ENCODE results near the gene EXT2.

EXT2 gene

GRCh38 chr11:44205836-44206235 is 110.4 kb downstream of the EXT2 start:
- peak overlapping the region in 1 of 3 experiments; percentile 11 for H3K27ac Mint-ChIP-seq
- TF ChIP-seq, protein P1, sequence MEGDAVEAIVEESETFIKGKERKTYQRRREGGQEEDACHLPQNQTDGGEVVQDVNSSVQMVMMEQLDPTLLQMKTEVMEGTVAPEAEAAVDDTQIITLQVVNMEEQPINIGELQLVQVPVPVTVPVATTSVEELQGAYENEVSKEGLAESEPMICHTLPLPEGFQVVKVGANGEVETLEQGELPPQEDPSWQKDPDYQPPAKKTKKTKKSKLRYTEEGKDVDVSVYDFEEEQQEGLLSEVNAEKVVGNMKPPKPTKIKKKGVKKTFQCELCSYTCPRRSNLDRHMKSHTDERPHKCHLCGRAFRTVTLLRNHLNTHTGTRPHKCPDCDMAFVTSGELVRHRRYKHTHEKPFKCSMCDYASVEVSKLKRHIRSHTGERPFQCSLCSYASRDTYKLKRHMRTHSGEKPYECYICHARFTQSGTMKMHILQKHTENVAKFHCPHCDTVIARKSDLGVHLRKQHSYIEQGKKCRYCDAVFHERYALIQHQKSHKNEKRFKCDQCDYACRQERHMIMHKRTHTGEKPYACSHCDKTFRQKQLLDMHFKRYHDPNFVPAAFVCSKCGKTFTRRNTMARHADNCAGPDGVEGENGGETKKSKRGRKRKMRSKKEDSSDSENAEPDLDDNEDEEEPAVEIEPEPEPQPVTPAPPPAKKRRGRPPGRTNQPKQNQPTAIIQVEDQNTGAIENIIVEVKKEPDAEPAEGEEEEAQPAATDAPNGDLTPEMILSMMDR (IDR thresholded peaks at IDR 0.05; ENCODE audit: unreplicated experiment in 3 of 3) = no peak
- peaks cover 3% of the 10 kb centered on the region for H3K9me3 Mint-ChIP-seq
- H3K4me3 Mint-ChIP-seq = no peak overlapping the region
- peaks cover 16% of the 10 kb centered on the region for H3K4me1 Mint-ChIP-seq
- H3K36me3 Mint-ChIP-seq (ENCODE audit: low read depth) = peaks cover 64% of the 10 kb centered on the region
- no peaks in the 10 kb centered on the region for H3K27me3 Mint-ChIP-seq (ENCODE audit: low read depth)

DNA sequence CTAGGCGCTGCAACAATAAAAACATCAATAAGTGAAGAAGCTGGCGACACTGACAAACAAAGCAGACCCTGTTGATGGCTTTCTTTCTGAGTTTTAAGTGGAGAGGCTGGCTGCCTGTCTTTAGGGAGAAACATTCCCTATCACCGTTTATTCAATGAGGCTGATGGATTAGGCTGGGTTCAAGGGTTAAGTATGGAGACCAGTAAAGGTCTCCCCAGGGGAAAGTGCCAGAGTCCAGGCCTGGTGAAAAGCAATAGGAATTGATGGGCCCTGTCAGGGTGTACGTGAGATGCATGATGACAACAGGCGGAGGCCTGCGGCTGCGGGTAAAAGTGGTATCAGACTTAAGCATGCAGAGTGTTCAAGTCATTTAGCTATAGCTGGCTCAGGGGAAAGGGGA is 111.8 kb downstream of the EXT2 start:
- Mint-ChIP-seq H3K4me1 (peaks cover 12% of the 10 kb centered on the region), H3K27ac (no peak overlapping the region), H3K36me3 (ENCODE audit: low read depth) (peaks cover 68% of the 10 kb centered on the region), H3K9me3 (peaks cover 12% of the 10 kb centered on the region), H3K4me3 (no peak overlapping the region), H3K27me3 (ENCODE audit: low read depth) (no peaks in the 10 kb centered on the region)
- TF ChIP-seq, protein P1 (IDR thresholded peaks at IDR 0.05; ENCODE audit: unreplicated experiment in 3 of 3) = no peak

- H3K4me1 Mint-ChIP-seq = peaks cover 12% of the 10 kb centered on the region
- no peak overlapping the region for H3K4me3 Mint-ChIP-seq
- H3K27ac Mint-ChIP-seq = no peak overlapping the region
- peaks cover 79% of the 10 kb centered on the region for H3K36me3 Mint-ChIP-seq (ENCODE audit: low read depth)
- no peaks in the 10 kb centered on the region for H3K27me3 Mint-ChIP-seq (ENCODE audit: low read depth)
- peaks cover 25% of the 10 kb centered on the region for H3K9me3 Mint-ChIP-seq
- TF ChIP-seq, protein P1 (IDR thresholded peaks at IDR 0.05; ENCODE audit: unreplicated experiment in 3 of 3) = no peak
Measured at GRCh38 chr11:44208976-44209603, 113.6 kb downstream of the EXT2 start.

DNA sequence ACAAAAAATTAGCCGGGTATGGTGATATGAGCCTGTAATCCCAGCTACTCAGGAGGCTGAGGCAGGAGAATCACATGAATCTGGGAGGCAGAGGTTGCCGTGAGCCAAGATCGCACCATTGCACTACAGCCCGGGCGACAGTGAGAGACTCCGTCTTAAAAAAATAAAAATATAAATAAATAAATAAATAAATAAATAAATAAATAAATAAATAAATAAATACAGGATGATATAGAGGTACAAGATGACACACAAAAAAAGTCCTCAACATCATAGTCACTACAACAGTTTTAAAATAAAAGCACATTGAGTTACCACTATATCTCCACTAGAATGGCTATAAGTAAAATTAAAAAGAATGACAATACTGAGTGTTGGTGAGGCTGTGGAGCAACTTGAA is 116.7 kb downstream of the EXT2 start:
- TF ChIP-seq, protein P1 (IDR thresholded peaks at IDR 0.05; ENCODE audit: unreplicated experiment in 3 of 3) = no peak
- Mint-ChIP-seq H3K36me3 (ENCODE audit: low read depth) (peaks cover 62% of the 10 kb centered on the region), H3K4me3 (no peak overlapping the region)

GRCh38 chr11:44213148-44213547 is 117.7 kb downstream of the EXT2 start:
- Mint-ChIP-seq H3K9me3 (peaks cover 30% of the 10 kb centered on the region), H3K27me3 (ENCODE audit: low read depth) (no peaks in the 10 kb centered on the region), H3K27ac (no peak overlapping the region), H3K36me3 (ENCODE audit: low read depth) (peaks cover 57% of the 10 kb centered on the region), H3K4me1 (peaks cover 19% of the 10 kb centered on the region), H3K4me3 (no peak overlapping the region)
- TF ChIP-seq, protein P1 (IDR thresholded peaks at IDR 0.05; ENCODE audit: unreplicated experiment in 3 of 3) = no peak

More for the DNA sequence above, 116.7 kb downstream of the EXT2 start:
- H3K27ac Mint-ChIP-seq = no peak overlapping the region
- peaks cover 9% of the 10 kb centered on the region for H3K4me1 Mint-ChIP-seq
- peaks cover 30% of the 10 kb centered on the region for H3K9me3 Mint-ChIP-seq
- H3K27me3 Mint-ChIP-seq (ENCODE audit: low read depth) = no peaks in the 10 kb centered on the region

DNA sequence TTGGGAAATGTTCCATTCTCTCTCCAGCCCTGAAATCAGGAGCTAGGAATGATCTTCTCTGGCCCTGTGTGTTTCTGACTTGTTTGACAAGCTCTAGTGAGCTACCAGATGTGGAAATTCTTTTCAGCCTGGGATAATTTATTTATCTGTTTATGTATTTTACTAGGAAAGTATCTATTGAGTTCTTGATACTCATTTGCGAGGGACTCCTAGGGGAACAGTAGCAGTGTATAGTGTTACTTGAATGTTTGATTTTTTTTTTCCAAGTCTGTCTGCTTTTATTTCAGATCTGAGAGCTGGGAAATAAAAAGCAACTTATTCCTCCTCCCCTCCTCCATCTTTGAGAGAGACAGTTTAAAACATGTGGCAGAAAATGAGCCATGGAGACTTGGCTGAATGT is 122.0 kb downstream of the EXT2 start:
- H3K4me1 Mint-ChIP-seq = peaks cover 53% of the 10 kb centered on the region
- H3K27ac Mint-ChIP-seq = peak overlapping the region; percentile 3 to 40 (median 14)
- TF ChIP-seq, protein P1 (IDR thresholded peaks at IDR 0.05; ENCODE audit: unreplicated experiment in 3 of 3) = no peak
- no peaks in the 10 kb centered on the region for H3K27me3 Mint-ChIP-seq (ENCODE audit: low read depth)
- H3K36me3 Mint-ChIP-seq (ENCODE audit: low read depth) = peaks cover 28% of the 10 kb centered on the region
- H3K9me3 Mint-ChIP-seq = peaks cover 16% of the 10 kb centered on the region
- no peak overlapping the region for H3K4me3 Mint-ChIP-seq

All from nephron (organoid).